HG03558 (cell line): ENCODE measurements around the gene DCBLD1.

Experiments
- ATAC-seq: cut with Tn5 transposase; IDR thresholded peaks from one replicate; pipeline ENCODE4 v1.9.1; 2021; ENCODE audit warnings: moderate number of reproducible peaks; ENCODE audit not compliant: unreplicated experiment; ENCODE audit errors: extremely low read depth

The DCBLD1 gene

DNA sequence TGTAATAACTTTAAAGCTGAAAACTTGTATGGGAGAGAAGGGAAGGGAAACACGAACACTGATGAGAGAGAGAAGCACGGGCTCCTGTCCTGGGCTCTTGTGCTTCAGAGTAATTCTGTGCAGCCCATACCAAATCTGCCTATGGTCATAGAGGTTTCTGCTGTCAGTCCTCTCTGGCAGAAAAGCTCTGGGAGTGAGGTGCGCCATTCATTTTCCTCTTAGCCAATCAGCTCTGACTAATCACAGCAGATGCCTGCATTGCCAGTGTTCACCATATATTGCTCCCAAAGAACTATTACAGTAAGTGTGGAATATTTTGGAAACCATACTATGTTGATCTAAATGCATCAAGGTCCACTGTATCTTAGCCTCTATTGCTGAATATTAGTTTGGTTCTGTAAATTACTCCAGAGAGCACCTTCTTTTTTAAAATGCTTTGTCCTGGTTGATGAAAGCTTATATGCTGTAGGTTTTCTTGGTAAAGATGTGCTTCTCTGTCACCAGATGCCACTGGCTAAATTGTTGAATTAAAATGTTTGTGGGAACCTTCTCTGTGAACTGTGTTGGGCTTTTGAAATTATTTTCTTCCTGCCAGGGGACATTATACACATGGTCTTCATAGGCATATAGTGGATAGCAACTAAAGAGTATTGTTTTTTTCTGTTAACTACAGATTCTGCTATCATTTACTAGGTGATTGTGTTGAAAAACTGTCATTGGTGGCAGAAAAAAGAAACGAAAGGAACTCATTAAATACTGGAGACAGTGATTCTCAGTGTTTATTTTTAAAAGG lies 38.3 kb downstream of the DCBLD1 start:
- ATAC-seq: no peak

DNA sequence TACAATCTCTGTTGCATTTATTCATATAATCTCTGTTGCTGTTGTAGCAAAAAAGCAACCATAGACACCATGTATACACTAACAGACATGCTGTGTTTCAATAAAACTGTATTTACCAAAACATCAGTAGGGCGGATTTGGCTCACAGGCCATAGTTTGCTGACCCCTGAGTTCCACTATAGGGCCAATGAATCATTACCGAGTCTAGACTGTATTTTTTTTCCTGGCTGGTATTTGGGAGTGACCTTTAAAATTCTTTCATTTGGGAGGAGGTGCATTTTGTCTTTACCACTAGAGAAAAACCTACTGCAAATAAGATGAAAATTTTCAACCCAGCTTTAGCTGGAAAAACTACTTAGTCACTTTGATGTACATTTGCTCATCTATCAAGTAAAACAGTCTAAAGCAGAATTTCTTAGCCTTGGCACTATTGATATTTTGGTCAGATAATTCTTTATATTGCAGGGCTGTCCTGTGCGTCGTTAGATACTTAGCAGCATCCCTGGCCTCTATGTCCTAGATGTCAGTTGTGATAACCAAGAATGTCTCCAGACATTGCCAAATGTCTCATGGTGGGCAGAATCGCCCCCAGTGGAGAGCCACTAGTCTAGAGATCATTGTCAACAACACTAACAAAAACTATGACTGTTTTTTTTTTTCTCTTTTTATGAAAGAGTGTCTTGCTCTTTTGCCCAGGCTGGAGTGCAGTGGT lies 39.5 kb downstream of the DCBLD1 start:
- no peak for ATAC-seq

DNA sequence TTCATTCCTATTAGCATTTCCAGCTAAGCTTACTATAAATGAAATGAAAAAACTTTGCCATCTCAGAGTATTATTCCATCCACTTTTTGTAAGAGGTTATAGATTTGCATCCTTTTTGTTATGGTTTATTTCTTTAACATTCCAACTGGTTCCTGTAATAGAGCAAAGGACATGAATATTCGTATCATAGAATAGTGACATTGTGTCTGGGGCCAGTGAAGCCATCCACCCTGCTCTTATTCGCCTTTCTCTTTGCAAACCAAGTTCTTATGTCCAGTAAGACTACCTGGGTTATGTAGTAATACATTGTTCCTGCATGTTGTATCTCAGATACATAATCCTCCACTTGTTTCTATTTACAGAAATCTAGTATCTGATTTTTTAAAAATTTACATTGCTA lies 43.1 kb downstream of the DCBLD1 start:
- ATAC-seq: no peak

DNA sequence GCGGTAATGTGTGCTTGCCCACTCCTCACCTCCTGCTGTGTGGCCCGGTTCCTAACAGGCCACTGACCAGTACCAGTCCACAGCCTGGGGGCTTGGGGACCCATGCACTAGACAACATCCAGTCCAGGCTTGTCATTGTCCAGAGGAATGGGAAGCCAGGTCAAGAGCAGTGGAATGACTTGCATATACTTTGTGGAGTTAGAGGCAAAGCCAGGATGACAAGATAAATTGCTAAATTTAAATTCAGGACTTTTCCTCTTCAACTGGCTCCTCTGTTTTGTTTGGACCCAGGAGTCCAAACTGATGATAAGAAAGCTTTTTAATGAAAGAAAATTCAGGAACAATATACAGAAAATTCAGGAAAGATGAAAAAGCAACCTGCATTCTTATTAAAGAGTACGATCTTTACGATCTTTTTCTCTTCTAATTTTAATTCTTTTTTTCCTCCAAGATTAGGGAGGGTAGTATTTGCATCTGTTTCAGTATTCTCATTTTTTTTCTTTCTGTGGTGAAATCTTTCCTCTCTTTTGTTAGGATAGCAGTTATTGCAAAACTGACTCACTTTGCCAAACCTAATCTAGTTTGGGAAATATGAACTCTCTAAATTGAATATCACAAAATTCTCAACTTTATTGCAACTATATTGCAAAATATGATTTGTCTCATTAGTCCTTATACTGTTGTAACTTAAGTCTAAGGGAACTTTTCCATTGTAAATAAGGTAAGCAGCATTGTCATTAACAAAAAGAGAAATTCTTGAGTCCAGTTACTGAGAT lies 48.2 kb downstream of the DCBLD1 start:
- no peak for ATAC-seq

DNA sequence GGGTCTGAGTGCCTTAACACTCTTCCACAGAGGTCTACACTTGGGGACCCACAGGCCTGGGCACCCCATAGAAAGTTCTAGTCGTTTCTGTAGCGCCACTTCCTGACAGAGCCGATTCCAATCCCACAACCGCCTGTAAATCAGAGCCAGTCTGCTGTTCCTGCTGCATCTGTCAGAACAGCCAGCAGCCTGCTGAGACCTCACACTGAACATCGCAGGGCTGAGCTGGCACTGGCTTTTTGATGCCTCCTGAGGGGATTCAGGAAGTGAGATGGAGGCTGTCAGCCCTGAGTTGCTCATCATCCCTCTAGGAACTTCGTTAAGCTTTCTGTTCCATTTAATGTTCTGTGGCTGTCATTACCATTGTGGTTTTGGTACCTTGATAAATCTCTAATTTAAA lies 48.9 kb downstream of the DCBLD1 start:
- ATAC-seq: no peak

DNA sequence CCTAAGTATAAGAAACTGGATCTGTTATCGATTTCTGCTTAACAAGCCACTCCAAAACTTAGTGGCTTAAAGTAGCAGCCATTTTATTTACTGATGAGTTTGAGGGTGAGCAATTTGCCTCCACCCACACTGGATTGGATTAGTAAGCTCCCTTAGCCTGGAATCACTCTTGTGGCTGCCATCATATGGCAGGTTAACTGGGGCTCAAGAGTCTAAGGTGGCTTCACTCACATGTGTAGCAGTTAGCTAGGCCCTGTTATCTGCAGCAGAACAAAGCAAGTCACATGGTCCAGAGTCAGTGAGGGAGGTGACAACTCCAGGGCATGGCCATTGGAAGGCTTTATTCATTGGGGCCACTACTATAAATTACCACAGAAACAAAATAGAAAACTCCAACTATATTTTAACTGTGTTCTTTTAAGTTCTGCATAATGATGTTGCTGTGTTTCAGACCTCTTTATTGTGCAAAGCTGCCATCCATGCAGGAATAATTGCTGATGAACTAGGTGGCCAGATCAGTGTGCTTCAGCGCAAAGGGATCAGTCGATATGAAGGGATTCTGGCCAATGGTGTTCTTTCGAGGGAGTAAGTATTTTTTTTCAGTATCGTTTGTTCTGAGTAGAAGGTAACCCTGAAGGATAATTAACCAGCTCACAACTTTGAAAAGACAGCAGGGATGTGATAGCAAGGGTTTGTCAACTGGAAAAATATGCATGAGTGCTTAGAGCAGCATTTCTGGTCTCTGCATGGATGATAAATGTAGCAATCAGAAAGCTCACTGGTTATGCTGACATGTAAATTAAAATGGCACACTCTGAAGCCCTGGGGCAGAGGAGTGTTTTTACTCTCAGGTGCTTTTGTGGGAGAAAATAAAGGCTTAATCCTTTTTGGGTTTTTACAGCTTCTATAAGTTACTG lies 49.6 kb downstream of the DCBLD1 start:
- ATAC-seq: no peak

DNA sequence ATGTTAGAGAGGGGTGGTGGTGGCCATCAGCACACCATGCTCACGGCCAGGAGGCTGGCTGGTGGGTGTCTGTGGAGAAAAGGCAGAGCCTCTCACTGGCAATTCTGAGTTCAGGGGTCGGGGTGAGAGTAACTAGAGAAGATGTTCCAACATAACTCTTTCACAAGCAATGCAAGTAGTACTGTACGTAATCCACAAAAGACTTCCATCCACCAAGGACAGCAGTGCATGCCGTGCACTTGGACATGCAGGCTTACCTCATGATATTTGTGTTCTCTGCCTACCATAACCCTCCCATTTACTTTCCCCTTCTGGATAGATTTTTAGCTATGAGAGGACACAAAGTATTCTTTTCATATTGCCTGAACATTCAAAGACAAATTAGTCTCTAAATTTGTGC lies 51.3 kb downstream of the DCBLD1 start:
- ATAC-seq: no peak

DNA sequence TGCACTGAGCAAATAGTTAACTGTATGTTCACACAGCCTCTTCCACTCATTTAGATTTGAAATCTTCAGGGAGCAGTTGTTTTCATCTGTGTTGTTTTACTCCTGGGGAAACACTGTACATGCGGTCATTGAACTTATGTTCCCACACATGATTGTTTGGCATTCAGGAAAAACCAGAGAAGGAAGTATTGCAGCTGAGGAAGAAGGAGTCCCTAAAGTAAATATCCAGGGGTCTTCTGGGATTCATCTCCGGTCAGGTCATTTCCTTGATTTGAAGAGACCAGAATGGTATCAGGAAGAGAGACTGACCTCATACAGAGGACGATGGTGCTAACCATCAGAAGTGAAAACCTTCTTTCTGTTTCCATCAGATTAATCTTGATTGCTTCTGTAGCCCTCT lies 52.5 kb downstream of the DCBLD1 start:
- ATAC-seq: no peak

DNA sequence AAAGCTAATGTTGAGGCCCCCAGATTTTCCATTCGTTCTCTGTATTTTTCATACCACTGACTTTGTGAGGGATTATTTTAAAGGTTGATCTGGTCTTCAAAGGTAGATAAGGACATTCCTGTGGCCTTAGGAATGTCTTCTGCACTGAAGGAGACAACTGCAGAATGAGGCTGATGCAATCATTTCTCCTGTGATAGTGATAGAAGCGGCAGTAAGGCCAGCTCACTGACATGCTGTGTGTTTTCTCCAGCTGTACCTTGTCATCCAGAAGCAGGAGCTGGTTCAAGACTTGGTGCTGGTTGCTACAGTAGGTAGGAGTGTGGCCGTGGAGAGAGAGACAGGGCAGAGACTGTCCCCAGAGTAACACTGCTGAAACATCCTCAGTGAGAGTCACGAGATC lies 53.8 kb downstream of the DCBLD1 start:
- no peak for ATAC-seq

DNA sequence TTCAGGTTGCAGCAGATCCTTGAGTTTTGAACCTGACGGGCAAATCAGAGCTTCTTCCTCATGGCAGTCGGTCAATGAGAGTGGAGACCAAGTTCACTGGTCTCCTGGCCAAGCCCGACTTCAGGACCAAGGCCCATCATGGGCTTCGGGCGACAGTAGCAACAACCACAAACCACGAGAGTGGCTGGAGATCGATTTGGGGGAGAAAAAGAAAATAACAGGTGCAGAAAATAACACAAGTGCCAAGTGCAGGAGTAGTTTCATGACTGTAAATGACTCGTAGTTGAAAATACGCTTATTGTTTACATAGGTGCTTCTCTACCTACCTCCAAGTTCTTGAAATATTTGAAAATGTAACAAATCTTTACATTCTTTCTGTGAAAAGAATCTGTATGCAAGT lies 56.1 kb downstream of the DCBLD1 start:
- no peak for ATAC-seq

DNA sequence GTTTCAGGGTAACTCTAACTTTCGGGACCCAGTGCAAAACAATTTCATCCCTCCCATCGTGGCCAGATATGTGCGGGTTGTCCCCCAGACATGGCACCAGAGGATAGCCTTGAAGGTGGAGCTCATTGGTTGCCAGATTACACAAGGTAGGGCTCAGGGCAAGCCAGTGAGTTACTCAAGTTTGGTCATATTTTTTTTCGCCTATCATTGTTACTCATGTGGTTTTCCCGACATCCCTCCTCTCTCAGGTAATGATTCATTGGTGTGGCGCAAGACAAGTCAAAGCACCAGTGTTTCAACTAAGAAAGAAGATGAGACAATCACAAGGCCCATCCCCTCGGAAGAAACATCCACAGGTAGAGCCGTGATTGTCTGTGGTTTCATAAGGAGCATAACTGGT lies 58.2 kb downstream of the DCBLD1 start:
- no peak for ATAC-seq

DNA sequence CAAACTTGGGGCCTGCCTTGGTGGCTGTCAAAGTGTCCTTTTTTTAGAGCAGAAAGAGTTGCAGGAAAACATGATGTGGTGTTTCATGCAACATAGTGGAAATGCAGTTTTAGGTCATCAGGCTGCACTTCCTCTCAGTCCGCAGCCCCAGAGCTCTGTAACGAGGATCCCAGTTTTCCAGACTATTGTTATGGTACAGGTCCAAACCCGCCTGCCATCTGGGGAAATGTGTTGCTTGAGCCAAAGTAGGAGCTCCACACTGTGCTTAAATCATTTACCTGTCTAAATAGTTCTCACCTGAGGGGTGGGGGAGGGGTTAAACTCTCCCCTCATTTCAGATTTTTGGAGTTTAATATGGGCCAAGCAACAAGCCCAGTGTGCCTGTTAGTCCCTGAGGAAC lies 60.0 kb downstream of the DCBLD1 start:
- ATAC-seq: no peak

DNA sequence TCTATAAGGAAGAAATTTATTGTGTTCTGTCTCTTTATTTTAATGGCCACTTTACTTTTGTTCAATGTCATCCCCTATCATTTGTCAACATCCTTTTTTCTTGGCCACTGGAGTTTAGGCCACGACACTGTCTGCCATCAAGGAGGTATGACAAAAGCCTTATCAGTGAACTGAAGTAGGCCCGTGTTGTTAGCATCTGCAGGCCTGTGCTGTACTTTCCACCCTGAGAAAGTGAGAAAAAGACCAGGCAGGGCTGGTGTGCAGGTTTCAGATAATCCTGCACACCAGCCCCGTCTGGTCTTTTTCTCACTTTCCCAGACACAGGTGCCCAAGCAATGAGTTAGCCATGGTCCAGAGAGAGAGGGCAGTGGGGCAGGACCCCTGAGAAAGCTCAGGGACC lies 62.2 kb downstream of the DCBLD1 start:
- no peak for ATAC-seq

DNA sequence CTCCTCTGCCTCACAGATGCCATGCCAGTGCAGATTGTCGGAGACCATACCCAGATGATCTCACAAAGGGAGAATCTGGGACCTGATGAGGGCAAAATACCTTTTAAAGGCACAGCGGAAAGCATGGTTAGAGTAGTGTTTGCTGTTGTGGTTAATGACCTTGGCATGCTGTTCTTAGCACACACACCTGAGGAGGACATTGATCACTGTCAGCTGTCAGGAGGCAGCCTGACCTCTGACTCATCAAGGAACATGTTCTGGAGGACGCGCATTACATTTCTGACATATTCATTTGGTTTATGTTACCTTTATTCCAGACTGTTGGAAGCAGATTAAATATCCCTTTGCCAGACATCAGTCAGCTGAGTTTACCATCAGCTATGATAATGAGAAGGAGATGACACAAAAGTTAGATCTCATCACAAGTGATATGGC lies 62.7 kb downstream of the DCBLD1 start:
- ATAC-seq: no peak

DNA sequence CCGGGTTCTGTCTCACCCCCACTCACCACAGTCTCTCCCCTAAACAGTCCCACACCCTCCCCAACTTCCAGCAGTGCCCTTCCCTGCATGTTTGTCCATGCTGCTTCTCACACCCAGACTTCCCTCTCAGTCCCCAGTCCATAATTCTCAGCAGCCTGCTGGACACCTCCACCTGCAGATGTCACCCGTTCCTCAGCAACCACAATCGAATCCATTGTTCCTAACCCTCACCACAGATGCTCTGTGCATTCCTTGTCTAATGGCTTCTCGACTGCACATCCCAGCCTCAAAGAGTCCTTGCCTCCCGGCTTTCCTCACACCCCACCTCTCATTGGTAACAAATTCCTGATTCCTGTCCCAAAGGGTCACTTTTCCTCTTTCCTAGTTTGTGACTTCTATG lies 64.2 kb downstream of the DCBLD1 start:
- no peak for ATAC-seq

DNA sequence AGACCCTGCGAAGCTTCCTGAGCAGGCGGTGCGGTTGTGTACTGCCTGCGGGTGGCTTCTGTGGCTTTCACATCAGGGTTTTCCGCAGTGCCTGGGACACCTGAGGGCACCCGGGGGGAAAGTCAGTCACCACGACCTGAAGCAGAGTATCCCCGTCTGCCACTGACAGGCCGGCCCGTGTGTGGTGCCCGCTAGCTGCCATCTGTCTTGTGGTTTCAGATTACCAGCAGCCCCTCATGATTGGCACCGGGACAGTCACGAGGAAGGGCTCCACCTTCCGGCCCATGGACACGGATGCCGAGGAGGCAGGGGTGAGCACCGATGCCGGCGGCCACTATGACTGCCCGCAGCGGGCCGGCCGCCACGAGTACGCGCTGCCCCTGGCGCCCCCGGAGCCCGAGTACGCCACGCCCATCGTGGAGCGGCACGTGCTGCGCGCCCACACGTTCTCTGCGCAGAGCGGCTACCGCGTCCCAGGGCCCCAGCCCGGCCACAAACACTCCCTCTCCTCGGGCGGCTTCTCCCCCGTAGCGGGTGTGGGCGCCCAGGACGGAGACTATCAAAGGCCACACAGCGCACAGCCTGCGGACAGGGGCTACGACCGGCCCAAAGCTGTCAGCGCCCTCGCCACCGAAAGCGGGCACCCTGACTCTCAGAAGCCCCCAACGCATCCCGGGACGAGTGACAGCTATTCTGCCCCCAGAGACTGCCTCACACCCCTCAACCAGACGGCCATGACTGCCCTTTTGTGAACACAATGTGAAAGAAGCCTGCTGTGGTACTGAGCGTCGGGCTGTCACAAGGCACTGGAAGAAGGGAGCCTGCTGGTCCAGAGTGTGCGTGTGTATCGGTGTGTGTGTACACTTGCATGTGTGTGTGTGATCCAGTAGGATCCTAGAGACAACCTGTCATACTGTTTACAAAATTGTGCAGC lies 65.5 kb downstream of the DCBLD1 start:
- ATAC-seq: no peak

DNA sequence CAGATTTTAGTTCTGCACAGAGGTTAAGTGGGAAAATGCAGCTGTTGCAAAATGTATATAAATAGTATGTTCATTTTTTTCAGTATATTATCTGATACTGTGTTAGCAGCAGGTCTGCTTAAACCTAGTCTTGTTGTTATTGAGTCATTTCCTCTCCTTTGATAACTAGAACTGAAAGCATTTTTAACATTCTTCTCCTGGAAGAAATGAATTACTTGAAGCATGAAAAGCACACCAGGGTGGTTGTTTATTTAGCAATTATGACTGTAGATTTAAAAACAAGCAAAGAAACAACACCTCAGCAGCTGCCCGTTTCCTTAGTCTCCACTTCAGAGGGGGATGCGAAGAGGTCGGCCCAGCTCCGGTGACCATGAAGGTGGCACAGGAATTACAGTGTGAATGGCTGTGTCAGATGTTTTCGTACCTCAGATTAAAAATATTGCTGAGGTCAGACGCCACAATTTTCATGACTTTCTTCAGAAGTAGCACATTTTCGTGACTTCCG lies 66.4 kb downstream of the DCBLD1 start:
- no peak for ATAC-seq

DNA sequence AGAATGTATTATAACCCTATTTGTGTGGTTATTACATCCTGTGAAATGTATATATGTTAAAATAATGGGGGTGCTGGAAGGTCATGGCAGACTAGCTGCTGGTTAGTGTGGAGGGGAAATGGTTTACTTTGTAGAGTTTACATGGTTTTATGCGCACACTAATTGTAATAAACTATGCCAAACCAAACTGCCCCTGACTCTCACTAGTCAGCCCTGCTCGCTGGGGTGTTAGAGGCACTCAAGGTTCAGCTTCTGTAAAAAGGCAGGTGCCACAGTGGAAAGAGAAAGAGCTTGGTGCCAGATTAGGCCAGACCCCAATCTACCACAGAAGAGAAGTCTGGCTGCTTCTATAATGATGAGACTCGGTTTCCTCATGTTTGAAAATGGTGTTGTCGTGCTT lies 67.1 kb downstream of the DCBLD1 start:
- no peak for ATAC-seq

DNA sequence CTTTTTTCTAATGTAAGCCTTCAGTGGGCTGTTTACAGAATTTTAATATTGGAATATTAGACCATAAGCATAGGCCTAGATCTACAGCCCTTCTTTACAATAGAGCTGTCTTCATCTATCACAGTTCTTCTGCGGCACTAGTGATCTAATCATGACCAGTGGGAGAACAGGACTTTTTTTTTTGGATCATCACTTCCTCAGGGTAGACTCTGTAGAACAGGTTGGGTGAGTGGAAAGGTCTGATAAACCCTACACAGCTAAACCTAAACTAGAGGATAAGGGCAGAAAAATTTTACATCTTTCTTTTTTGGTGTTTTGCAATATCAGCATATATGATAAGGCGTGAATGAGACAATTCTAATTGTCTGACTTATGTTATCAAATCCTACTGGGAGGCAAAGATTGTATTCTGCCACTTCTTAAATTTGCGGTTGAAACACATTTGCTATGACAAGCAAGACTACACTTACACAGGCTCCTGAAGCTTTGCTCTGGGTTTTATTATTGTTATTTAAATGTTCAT lies 67.7 kb downstream of the DCBLD1 start:
- ATAC-seq: no peak
